Endothelial cell of umbilical vein (primary cell): ENCODE measurements around the gene SPACDR. TPM values are rescaled to one million over a fixed set of nuclear protein-coding genes. Genes with fewer than 3 reads are reported as not detected.

ENCODE experiments used
- BruUV-seq: library from RNA; stranded (reverse); fragments of 400-500 nt; replicated peaks from 2 replicates; lab custom pipeline; 2021; lab: Mats Ljungman, UMichigan
- CTCF ChIA-PET: fragments of 300-600, 350-600 bp; sonication (Branson Sonifier 250); formaldehyde crosslinking; loops from one replicate; lab custom pipeline; 2021; ENCODE audit warnings: antibody characterized with exemption, inconsistent platforms; lab: Charles Lee
- POLR2A ChIA-PET: fragments of 300-600, 350-600 bp; sonication (Branson Sonifier 250); formaldehyde crosslinking; loops from one replicate; lab custom pipeline; 2021; ENCODE audit warnings: antibody characterized with exemption, inconsistent platforms; lab: Charles Lee
- DNase-seq: peaks from one replicate; pipeline ENCODE4 v3.0.0-alpha.2; 2011; ENCODE audit warnings: low read depth, low spot score
- FAIRE-seq: peaks from 2 replicates; lab custom pipeline; 2011; peaks lifted over from hg19 to GRCh38; lab: Jason Lieb, UNC
- H2AFZ ChIP-seq: 2 replicates; pipeline ENCODE4 v1.6.0; 2012; ENCODE audit warnings: low read depth, low read length, control low read depth, inconsistent platforms
- H3K27ac ChIP-seq: 2 replicates; pipeline ENCODE4 v1.5.1; 2011; ENCODE audit warnings: low read depth, mild to moderate bottlenecking, control low read depth, low read length, moderate library complexity; ENCODE audit not compliant: insufficient read depth
- H3K27me3 ChIP-seq, 2 experiments: 2 replicates each; pipeline versions ENCODE4 v1.6.0 to v1.6.1; 2011; ENCODE audit warnings: low read length in 2 of 2, mixed read lengths in 1 of 2; ENCODE audit not compliant: control insufficient read depth in 2 of 2, insufficient read depth in 2 of 2
- H3K36me3 ChIP-seq, 2 experiments: 2 replicates in 1 of 2; 3 replicates in 1 of 2; pipeline ENCODE4 v1.5.1; 2011; ENCODE audit warnings: low read length in 2 of 2, mild to moderate bottlenecking in 1 of 2, moderate library complexity in 1 of 2; ENCODE audit not compliant: control insufficient read depth in 2 of 2, insufficient read depth in 2 of 2; ENCODE audit errors: extremely low read depth in 1 of 2
- H3K4me1 ChIP-seq: 3 replicates; pipeline ENCODE4 v1.5.1; 2011; ENCODE audit warnings: mild to moderate bottlenecking, low read length; ENCODE audit not compliant: control insufficient read depth, insufficient read depth; ENCODE audit errors: extremely low read depth
- H3K4me2 ChIP-seq: 2 replicates; pipeline ENCODE4 v1.6.1; 2011; ENCODE audit warnings: low read length, control low read depth, mixed read lengths; ENCODE audit not compliant: insufficient read depth
- H3K4me3 ChIP-seq, 3 experiments: fragments of 200-600 bp in 1 of 3; sonication (generic), shearing (Covaris generic) in 1 of 3; replicated peaks in 1 of 3; 2 replicates each; pipeline ENCODE4 v1.5.1; 2011 to 2016; ENCODE audit warnings: control low read depth in 3 of 3, low read length in 3 of 3, mild to moderate bottlenecking in 2 of 3, inconsistent platforms in 1 of 3, low read depth in 1 of 3, moderate library complexity in 1 of 3; ENCODE audit not compliant: insufficient read depth in 1 of 3
- H3K79me2 ChIP-seq: 2 replicates; pipeline ENCODE4 v1.6.0; 2012; ENCODE audit warnings: low read length, inconsistent platforms; ENCODE audit not compliant: control insufficient read depth, insufficient read depth
- H3K9ac ChIP-seq: replicated peaks from 2 replicates; pipeline ENCODE3; 2011; ENCODE audit warnings: low read length, control low read depth; ENCODE audit not compliant: insufficient read depth; ENCODE audit errors: extremely low read depth
- H3K9me1 ChIP-seq: replicated peaks from 3 replicates; pipeline ENCODE4 v1.6.0; 2011; ENCODE audit warnings: mild to moderate bottlenecking, low read length; ENCODE audit not compliant: control insufficient read depth, insufficient read depth; ENCODE audit errors: extremely low read depth
- H3K9me3 ChIP-seq: replicated peaks from 2 replicates; pipeline ENCODE4 v1.5.1; 2012; ENCODE audit warnings: low read length, inconsistent platforms; ENCODE audit not compliant: control insufficient read depth, insufficient read depth
- H4K20me1 ChIP-seq: replicated peaks from 2 replicates; pipeline ENCODE3; 2011; ENCODE audit warnings: mild to moderate bottlenecking, low read length; ENCODE audit not compliant: control insufficient read depth, insufficient read depth; ENCODE audit errors: extremely low read depth
- EZH2 ChIP-seq: IDR thresholded peaks from 2 replicates; pipeline ENCODE4 v1.6.1; 2012; ENCODE audit warnings: borderline replicate concordance, low read depth, mild to moderate bottlenecking, moderate library complexity, low read length, inconsistent platforms; ENCODE audit not compliant: severe bottlenecking
- FOS ChIP-seq: IDR thresholded peaks from 2 replicates; pipeline ENCODE4 v1.6.1; 2011; ENCODE audit warnings: mild to moderate bottlenecking, low read length, moderate library complexity, borderline replicate concordance; ENCODE audit not compliant: insufficient read depth
- GATA2 ChIP-seq: IDR thresholded peaks from 2 replicates; pipeline ENCODE4 v1.7.0; 2011; ENCODE audit warnings: low read depth, mild to moderate bottlenecking, moderate library complexity, mixed read lengths, low read length; ENCODE audit not compliant: insufficient read length, insufficient read depth
- JUN ChIP-seq: IDR thresholded peaks from 2 replicates; pipeline ENCODE4 v1.6.1; 2011; ENCODE audit warnings: borderline replicate concordance, low read depth; ENCODE audit not compliant: insufficient read length, insufficient read depth
- MYC ChIP-seq: IDR thresholded peaks from one replicate; pipeline ENCODE4 v1.6.1; 2011; ENCODE audit warnings: mild to moderate bottlenecking, low read depth, low read length
- POLR2A ChIP-seq: IDR thresholded peaks from 2 replicates; pipeline ENCODE4 v1.6.1; 2012; ENCODE audit warnings: low read depth, mild to moderate bottlenecking, control low read depth, low read length
- POLR2AphosphoS5 ChIP-seq: IDR thresholded peaks from 2 replicates; pipeline ENCODE4 v1.6.1; 2012; ENCODE audit warnings: low read depth, mild to moderate bottlenecking, control low read depth, low read length, moderate library complexity; ENCODE audit not compliant: insufficient read depth
- dilution Hi-C: fragments of 300-500 bp; cut with MboI; formaldehyde crosslinking; loops from one replicate; pipeline ENCODE4 v1.15.0; 2019; ENCODE audit warnings: low sequenced_read_pairs; ENCODE audit not compliant: extremely low pct_ligation_motif_present
- intact Hi-C: fragments of 100-400 bp; cut with micrococcal nuclease; formaldehyde crosslinking; loops from one replicate; pipeline ENCODE4 v1.10.0; 2022
- polyA plus RNA-seq, 4 experiments: library from polyadenylated mRNA; depleted of rRNA in 3 of 4; stranded (reverse) in 3 of 4; unstranded in 1 of 4; fragments of >200 nt; gene quantifications; 2 replicates each; pipeline versions ENCODE4 v1.2.1 to v1.2.3, GENCODE V29; 2011 to 2012; ENCODE audit warnings: missing spikeins in 1 of 4
- total RNA-seq: library from RNA; stranded (reverse); gene quantifications from 2 replicates; pipeline ENCODE4 v1.2.3, GENCODE V29; 2021
- TF ChIP-seq, protein P1 (sequence below): IDR thresholded peaks from 2 replicates; pipeline ENCODE4 v1.6.1; 2011; ENCODE audit not compliant: insufficient read depth, insufficient read length
- TF ChIP-seq, protein P2 (sequence below), 2 donors: IDR thresholded peaks; 1 replicate in 1 of 2; 2 replicates in 1 of 2; pipeline ENCODE4 v1.5.1; 2011; ENCODE audit warnings: low read length in 2 of 2, mild to moderate bottlenecking in 2 of 2, moderate library complexity in 2 of 2, control low read depth in 1 of 2, inconsistent platforms in 1 of 2, low read depth in 1 of 2; ENCODE audit not compliant: insufficient read depth in 1 of 2; ENCODE audit errors: extremely low read depth in 1 of 2

Gene SPACDR
- total and polyA plus RNA-seq, 2 donors (not counting 3 experiments of a cell fraction or from before 2014, with no cell fraction given): 1.6 to 4.1 TPM

GRCh38 chr7:100431286-100431735, 32.7 kb downstream of the SPACDR start:
- ChIA-PET POLR2A (no interaction called here), CTCF (interaction anchor here (1.0 kb wide), 1 partner anchor 20 kb away, joined by 3 read pairs; no protein-coding TSS in a partner anchor)
- dilution Hi-C loops: no loop called here
- Histone ChIP-seq H3K4me1 (peaks cover 28% of the 10 kb centered on the region), H3K79me2 (peaks cover 49% of the 10 kb centered on the region), H2AFZ (no peak overlapping the region), H3K9ac (no peak overlapping the region), H3K27ac (no peak overlapping the region), H3K9me1 (no peaks in the 10 kb centered on the region), H3K4me3 (no peak overlapping the region), H3K9me3 (no peaks in the 10 kb centered on the region), H4K20me1 (no peaks in the 10 kb centered on the region), H3K36me3 (peaks cover 5 to 20% of the 10 kb centered on the region in 2 experiments), H3K4me2 (peak overlapping the region; percentile 81), H3K27me3 (no peaks in the 10 kb centered on the region)
- TF ChIP-seq POLR2A: no peak
- TF ChIP-seq, protein P1, sequence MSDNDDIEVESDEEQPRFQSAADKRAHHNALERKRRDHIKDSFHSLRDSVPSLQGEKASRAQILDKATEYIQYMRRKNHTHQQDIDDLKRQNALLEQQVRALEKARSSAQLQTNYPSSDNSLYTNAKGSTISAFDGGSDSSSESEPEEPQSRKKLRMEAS: no peak
- no peak for TF ChIP-seq GATA2
- no peak for TF ChIP-seq FOS
- TF ChIP-seq, protein P2, sequence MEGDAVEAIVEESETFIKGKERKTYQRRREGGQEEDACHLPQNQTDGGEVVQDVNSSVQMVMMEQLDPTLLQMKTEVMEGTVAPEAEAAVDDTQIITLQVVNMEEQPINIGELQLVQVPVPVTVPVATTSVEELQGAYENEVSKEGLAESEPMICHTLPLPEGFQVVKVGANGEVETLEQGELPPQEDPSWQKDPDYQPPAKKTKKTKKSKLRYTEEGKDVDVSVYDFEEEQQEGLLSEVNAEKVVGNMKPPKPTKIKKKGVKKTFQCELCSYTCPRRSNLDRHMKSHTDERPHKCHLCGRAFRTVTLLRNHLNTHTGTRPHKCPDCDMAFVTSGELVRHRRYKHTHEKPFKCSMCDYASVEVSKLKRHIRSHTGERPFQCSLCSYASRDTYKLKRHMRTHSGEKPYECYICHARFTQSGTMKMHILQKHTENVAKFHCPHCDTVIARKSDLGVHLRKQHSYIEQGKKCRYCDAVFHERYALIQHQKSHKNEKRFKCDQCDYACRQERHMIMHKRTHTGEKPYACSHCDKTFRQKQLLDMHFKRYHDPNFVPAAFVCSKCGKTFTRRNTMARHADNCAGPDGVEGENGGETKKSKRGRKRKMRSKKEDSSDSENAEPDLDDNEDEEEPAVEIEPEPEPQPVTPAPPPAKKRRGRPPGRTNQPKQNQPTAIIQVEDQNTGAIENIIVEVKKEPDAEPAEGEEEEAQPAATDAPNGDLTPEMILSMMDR (IDR thresholded peaks at IDR 0.05; ENCODE audit: extremely low read depth in 1 of 2, insufficient read depth in 1 of 2, low read depth in 1 of 2, low read length in 2 of 2): no peak
- TF ChIP-seq POLR2AphosphoS5: no peak
- no peak for TF ChIP-seq EZH2
- no peak for TF ChIP-seq MYC
- no peak for TF ChIP-seq JUN
- FAIRE-seq (no peak), DNase-seq (no peak)
- intact Hi-C loops: no loop called here
- BruUV-seq: TSS peak; percentile 1
